ENCODE measurements around the gene SPDYE5.

DNA sequence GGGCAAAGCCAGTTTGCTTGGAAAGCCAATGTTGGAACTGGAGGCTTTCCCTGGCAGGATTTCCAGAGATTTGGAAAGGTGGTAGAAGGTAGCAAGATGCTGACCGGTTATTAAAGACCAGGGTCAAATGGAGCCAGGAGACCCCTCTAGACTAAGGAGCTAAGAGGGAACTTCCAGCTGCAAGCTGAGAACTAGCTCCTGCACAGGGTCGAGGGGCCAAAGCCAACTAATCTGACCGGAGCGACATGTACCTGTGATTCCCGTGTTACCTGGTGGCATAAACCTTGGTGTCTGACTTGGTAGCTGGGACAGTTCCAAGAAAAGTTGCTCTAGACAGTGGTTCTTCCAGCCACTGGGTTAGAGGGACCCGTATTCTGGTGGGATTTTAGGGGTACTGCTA lies 41.8 kb downstream of the SPDYE5 start:
- TF ChIP-seq, protein P1, sequence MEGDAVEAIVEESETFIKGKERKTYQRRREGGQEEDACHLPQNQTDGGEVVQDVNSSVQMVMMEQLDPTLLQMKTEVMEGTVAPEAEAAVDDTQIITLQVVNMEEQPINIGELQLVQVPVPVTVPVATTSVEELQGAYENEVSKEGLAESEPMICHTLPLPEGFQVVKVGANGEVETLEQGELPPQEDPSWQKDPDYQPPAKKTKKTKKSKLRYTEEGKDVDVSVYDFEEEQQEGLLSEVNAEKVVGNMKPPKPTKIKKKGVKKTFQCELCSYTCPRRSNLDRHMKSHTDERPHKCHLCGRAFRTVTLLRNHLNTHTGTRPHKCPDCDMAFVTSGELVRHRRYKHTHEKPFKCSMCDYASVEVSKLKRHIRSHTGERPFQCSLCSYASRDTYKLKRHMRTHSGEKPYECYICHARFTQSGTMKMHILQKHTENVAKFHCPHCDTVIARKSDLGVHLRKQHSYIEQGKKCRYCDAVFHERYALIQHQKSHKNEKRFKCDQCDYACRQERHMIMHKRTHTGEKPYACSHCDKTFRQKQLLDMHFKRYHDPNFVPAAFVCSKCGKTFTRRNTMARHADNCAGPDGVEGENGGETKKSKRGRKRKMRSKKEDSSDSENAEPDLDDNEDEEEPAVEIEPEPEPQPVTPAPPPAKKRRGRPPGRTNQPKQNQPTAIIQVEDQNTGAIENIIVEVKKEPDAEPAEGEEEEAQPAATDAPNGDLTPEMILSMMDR (IDR thresholded peaks at IDR 0.05; ENCODE audit: borderline replicate concordance, extremely low read depth, low read length, poor library complexity, severe bottlenecking): no peak
- no peak for TF ChIP-seq EZH2 (IDR thresholded peaks at IDR 0.05; ENCODE audit: borderline replicate concordance, low read depth, low read length, severe bottlenecking)

Data from DND-41 (cell line).